HepG2 (cell line): ENCODE data around the gene EVL. TPM values are rescaled to one million over a fixed set of nuclear protein-coding genes. Genes with fewer than 3 reads are reported as not detected.

Source experiments
- ATAC-seq: fragments of 200-7000 bp; cut with Tn5 transposase; 3 replicates; pipeline ENCODE4 v1.9.1; 2020; ENCODE audit warnings: mild to moderate bottlenecking, moderate library complexity
- BruUV-seq: library from RNA; stranded (reverse); fragments of 400-500 nt; replicated peaks from 2 replicates; lab custom pipeline; 2021; lab: Mats Ljungman, UMichigan
- CTCF ChIA-PET: fragments of 300-600 bp; formaldehyde crosslinking; extraction: SDS; loops from one replicate; lab custom pipeline; 2021; ENCODE audit warnings: low total read pairs, inconsistent platforms, low intra/inter-chr PET ratio; lab: Yijun Ruan, JAX
- POLR2A ChIA-PET: fragments of 350-600 bp; sonication (Branson Sonifier 250); formaldehyde crosslinking; loops from one replicate; lab custom pipeline; 2020; ENCODE audit warnings: antibody characterized with exemption, inconsistent platforms; lab: Yijun Ruan, JAX
- DNase-seq: peaks from one replicate; pipeline ENCODE4 v3.0.0-alpha.2; 2015; ENCODE audit warnings: low spot score
- FAIRE-seq: peaks from 3 replicates; lab custom pipeline; 2011; peaks lifted over from hg19 to GRCh38; lab: Jason Lieb, UNC
- H2AFZ ChIP-seq: one replicate; pipeline ENCODE4 v1.6.1; 2011; ENCODE audit warnings: low read length, inconsistent platforms
- H3K27ac ChIP-seq: fragments of 300-600 bp; 3 replicates; pipeline ENCODE4 v1.8.0; 2011; ENCODE audit warnings: mixed run types, mild to moderate bottlenecking, mixed read lengths, low read length, inconsistent platforms; ENCODE audit not compliant: insufficient read depth; ENCODE audit errors: extremely low read length
- H3K27me3 ChIP-seq, 2 experiments: fragments of 200-600 bp in 1 of 2; 2 replicates in 1 of 2; 3 replicates in 1 of 2; pipeline versions ENCODE4 v1.6.0 to v1.8.0; 2011; ENCODE audit warnings: low read length in 2 of 2, mild to moderate bottlenecking in 2 of 2, moderate library complexity in 2 of 2, inconsistent platforms in 1 of 2; ENCODE audit not compliant: insufficient read depth in 2 of 2, control insufficient read depth in 1 of 2
- H3K36me3 ChIP-seq, 2 experiments: fragments of 200-600 bp in 1 of 2; replicated peaks in 1 of 2; 2 replicates in 1 of 2; 3 replicates in 1 of 2; pipeline versions ENCODE4 v1.5.1 to v1.8.0; 2011; ENCODE audit warnings: low read length in 2 of 2, inconsistent platforms in 1 of 2; ENCODE audit not compliant: insufficient read depth in 2 of 2, control insufficient read depth in 1 of 2
- H3K4me1 ChIP-seq: 2 replicates; pipeline ENCODE4 v1.5.1; 2012; ENCODE audit warnings: low read length, inconsistent platforms; ENCODE audit not compliant: insufficient read depth
- H3K4me2 ChIP-seq: 2 replicates; pipeline ENCODE4 v1.6.0; 2011; ENCODE audit warnings: low read depth, low read length, inconsistent platforms
- H3K4me3 ChIP-seq, 3 experiments: fragments of 200-600 bp in 1 of 3; sonication (generic), shearing (Covaris generic) in 1 of 3; replicated peaks in 1 of 3; 2 replicates each; pipeline ENCODE4 v1.5.1; 2011 to 2016; ENCODE audit warnings: low read length in 3 of 3, inconsistent platforms in 2 of 3, low read depth in 2 of 3, mild to moderate bottlenecking in 2 of 3, control low read depth in 1 of 3, mixed read lengths in 1 of 3; ENCODE audit not compliant: insufficient read depth in 1 of 3
- H3K79me2 ChIP-seq: one replicate; pipeline ENCODE4 v1.6.1; 2011; ENCODE audit warnings: low read length, inconsistent platforms; ENCODE audit not compliant: insufficient read depth
- H3K9ac ChIP-seq: 2 replicates; pipeline ENCODE4 v1.6.0; 2011; ENCODE audit warnings: mild to moderate bottlenecking, low read depth, low read length, inconsistent platforms; ENCODE audit not compliant: insufficient read depth
- H3K9me3 ChIP-seq: 2 replicates; pipeline ENCODE4 v1.5.1; 2012; ENCODE audit warnings: mild to moderate bottlenecking, low read length
- H4K20me1 ChIP-seq: 2 replicates; pipeline ENCODE4 v1.6.0; 2011; ENCODE audit warnings: inconsistent platforms, mild to moderate bottlenecking, low read length, moderate library complexity; ENCODE audit not compliant: insufficient read depth
- ATAD3A ChIP-seq: sonication (generic); formaldehyde crosslinking; IDR thresholded peaks from 2 replicates; pipeline ENCODE4 v1.4.0; 2020; ENCODE audit warnings: missing genetic modification reagents
- NFRKB ChIP-seq: fragments of 450-650 bp; IDR thresholded peaks from 2 replicates; pipeline ENCODE4 v1.6.1; 2017
- RFXAP ChIP-seq: sonication (generic); formaldehyde crosslinking; IDR thresholded peaks from 2 replicates; pipeline ENCODE4 v1.4.0; 2020; ENCODE audit warnings: missing genetic modification reagents, borderline replicate concordance
- SMAD3 ChIP-seq: sonication (generic); formaldehyde crosslinking; IDR thresholded peaks from 2 replicates; pipeline ENCODE4 v1.4.0; 2020; ENCODE audit warnings: missing genetic modification reagents
- ZBTB20 ChIP-seq: sonication (generic); formaldehyde crosslinking; IDR thresholded peaks from 2 replicates; pipeline ENCODE4 v1.8.1; 2023; ENCODE audit warnings: missing genetic modification reagents, low read depth, mild to moderate bottlenecking, borderline replicate concordance
- ZFP82 ChIP-seq: sonication (generic); formaldehyde crosslinking; IDR thresholded peaks from 2 replicates; pipeline ENCODE4 v1.5.1; 2020; ENCODE audit warnings: mild to moderate bottlenecking, missing genetic modification reagents, borderline replicate concordance
- ZNF260 ChIP-seq: sonication (generic); formaldehyde crosslinking; IDR thresholded peaks from 2 replicates; pipeline ENCODE4 v1.4.0; 2020; ENCODE audit warnings: missing genetic modification reagents, low read depth, mild to moderate bottlenecking, borderline replicate concordance
- ZNF451 ChIP-seq: sonication (generic); formaldehyde crosslinking; IDR thresholded peaks from 2 replicates; pipeline ENCODE4 v1.5.0; 2020; ENCODE audit warnings: mild to moderate bottlenecking, missing genetic modification reagents
- WGBS: methylation state at CpG from one replicate; pipeline ENCODE4 v1.1.6; 2017; ENCODE audit warnings: low lambda C conversion rate; 5-methylcytosine and 5-hydroxymethylcytosine counted together
- in situ Hi-C: cut with HindIII; loops from 2 replicates; pipeline ENCODE4 v1.10.0; 2017; ENCODE audit warnings: low pct_unique_long_range_greater_than_20kb; ENCODE audit not compliant: extremely low pct_ligation_motif_present
- intact Hi-C: fragments of 100-400 bp; cut with micrococcal nuclease; formaldehyde crosslinking; loops from one replicate; pipeline ENCODE4 v1.10.0; 2022; ENCODE audit not compliant: unreplicated experiment
- polyA plus RNA-seq, 8 experiments: library from polyadenylated mRNA; depleted of rRNA in 3 of 8; stranded (reverse) in 7 of 8; unstranded in 1 of 8; fragments of >200 nt; fragmentation: Illumina TruSeq in 4 of 8; extraction: Trizol in 4 of 8; gene quantifications; 2 replicates each; pipeline versions ENCODE4 v1.2.1 to v1.2.3, GENCODE V29; 2011 to 2016; ENCODE audit warnings: low read depth in 4 of 8, missing spikeins in 1 of 8, mixed read lengths in 1 of 8; ENCODE audit not compliant: insufficient read depth in 1 of 8
- total RNA-seq, 5 experiments: library from RNA; depleted of rRNA; stranded (reverse); fragments of >200 nt; fragmentation: Illumina TruSeq; extraction: Trizol; gene quantifications; 2 replicates each; pipeline ENCODE4 v1.2.3, GENCODE V29; 2016; ENCODE audit warnings: low read depth in 1 of 5
- TF ChIP-seq, protein P1 (sequence below): sonication (generic); formaldehyde crosslinking; IDR thresholded peaks from 2 replicates; pipeline ENCODE4 v1.4.0; 2020; ENCODE audit warnings: missing genetic modification reagents

Gene EVL
- total and polyA plus RNA-seq, 2 of the 13 experiments (the other 11 are each of a cell fraction or from before 2014, with no cell fraction given) = 15.1 to 31.2 TPM

DNA sequence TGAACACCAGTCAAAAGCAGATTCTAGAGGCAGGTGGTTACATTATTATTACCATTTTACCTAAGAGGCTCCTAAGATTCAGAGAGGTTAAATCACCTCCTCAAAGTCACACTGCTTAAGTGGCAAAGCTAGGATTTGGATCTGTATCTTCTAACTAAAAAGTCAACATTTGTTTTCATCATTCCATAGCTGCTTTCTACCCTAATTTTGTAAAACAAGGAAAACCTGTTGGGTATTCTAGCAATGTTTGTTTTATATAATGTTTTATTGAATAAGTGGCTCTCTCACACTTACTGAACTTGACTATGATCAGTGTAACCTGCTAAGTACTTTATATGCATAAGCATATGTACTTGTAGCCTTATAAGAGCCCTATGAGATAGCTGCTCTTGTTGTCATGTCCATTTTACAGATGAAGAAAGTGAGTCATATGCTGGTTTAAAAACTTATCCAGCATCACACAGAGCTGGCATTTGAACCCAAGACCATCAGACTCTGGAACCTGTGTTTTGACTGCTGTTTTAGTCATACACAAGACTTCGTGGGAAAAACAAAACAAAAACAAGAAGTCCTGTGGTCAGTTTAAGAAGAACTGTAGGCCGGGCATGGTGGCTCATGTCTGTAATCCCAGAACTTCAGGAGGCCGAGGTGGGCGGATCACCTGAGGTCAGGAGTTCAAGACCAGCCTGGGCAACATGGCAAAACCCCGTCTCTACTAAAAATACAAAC, 31.7 kb upstream of the EVL start:
- no TSS peak for BruUV-seq

DNA sequence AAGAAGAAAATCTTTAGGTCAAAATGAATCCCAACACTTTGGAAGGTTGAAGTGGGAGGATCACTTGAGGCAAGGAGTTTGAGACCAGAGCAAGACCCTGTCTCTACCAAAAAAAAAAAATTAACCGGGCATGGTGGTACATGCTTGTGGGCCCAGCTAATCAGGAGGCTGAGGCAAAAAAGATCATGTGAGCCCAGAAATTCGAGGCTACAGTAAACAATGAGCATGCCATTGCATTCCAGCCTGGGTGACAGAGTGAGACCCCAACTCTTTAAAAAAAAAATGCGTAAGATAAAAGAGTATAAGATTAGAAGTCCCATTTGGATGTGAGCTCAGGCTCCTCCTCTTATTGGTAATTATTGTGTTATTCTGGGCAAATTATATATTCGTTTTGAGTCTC, 30.8 kb upstream of the EVL start:
- ChIA-PET CTCF (no interaction called here), POLR2A (no interaction called here)
- FAIRE-seq (no peak), DNase-seq (no peak), ATAC-seq (no peak)
- in situ Hi-C loops (no loop called here), intact Hi-C loops (loop anchor here (5.0 kb wide), 1 partner anchor 443 kb away; no protein-coding TSS in a partner anchor)
- H3K79me2 ChIP-seq = peaks cover 1% of the 10 kb centered on the region
- no peak overlapping the region for H3K4me3 ChIP-seq
- no peaks in the 10 kb centered on the region for H3K27me3 ChIP-seq
- peaks cover 15% of the 10 kb centered on the region for H3K4me1 ChIP-seq
- no peaks in the 10 kb centered on the region for H3K9me3 ChIP-seq
- no TSS peak for BruUV-seq
- no peaks in the 10 kb centered on the region for H4K20me1 ChIP-seq
- H3K9ac ChIP-seq = no peak overlapping the region
- no peaks in the 10 kb centered on the region for H3K36me3 ChIP-seq
- no peak for TF ChIP-seq ATAD3A (CRISPR knock-in tag)
- TF ChIP-seq ZNF451 (CRISPR knock-in tag) = no peak
- TF ChIP-seq, protein P1, sequence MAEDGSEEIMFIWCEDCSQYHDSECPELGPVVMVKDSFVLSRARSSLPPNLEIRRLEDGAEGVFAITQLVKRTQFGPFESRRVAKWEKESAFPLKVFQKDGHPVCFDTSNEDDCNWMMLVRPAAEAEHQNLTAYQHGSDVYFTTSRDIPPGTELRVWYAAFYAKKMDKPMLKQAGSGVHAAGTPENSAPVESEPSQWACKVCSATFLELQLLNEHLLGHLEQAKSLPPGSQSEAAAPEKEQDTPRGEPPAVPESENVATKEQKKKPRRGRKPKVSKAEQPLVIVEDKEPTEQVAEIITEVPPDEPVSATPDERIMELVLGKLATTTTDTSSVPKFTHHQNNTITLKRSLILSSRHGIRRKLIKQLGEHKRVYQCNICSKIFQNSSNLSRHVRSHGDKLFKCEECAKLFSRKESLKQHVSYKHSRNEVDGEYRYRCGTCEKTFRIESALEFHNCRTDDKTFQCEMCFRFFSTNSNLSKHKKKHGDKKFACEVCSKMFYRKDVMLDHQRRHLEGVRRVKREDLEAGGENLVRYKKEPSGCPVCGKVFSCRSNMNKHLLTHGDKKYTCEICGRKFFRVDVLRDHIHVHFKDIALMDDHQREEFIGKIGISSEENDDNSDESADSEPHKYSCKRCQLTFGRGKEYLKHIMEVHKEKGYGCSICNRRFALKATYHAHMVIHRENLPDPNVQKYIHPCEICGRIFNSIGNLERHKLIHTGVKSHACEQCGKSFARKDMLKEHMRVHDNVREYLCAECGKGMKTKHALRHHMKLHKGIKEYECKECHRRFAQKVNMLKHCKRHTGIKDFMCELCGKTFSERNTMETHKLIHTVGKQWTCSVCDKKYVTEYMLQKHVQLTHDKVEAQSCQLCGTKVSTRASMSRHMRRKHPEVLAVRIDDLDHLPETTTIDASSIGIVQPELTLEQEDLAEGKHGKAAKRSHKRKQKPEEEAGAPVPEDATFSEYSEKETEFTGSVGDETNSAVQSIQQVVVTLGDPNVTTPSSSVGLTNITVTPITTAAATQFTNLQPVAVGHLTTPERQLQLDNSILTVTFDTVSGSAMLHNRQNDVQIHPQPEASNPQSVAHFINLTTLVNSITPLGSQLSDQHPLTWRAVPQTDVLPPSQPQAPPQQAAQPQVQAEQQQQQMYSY (CRISPR knock-in tag) = no peak
- TF ChIP-seq RFXAP (CRISPR knock-in tag) = no peak
- no peak for TF ChIP-seq ZBTB20 (CRISPR knock-in tag)
- no peak for TF ChIP-seq SMAD3 (CRISPR knock-in tag)
- TF ChIP-seq ZFP82 (CRISPR knock-in tag) = no peak
- TF ChIP-seq ZNF260 (CRISPR knock-in tag) = no peak
- no peak overlapping the region for H3K4me2 ChIP-seq
- 88% methylated on average over 4 of the region's 4 CpGs for WGBS
- no peak overlapping the region for H2AFZ ChIP-seq
- H3K27ac ChIP-seq = no peak overlapping the region

More for the DNA sequence above, 31.7 kb upstream of the EVL start:
- Histone ChIP-seq H3K9me3 (no peaks in the 10 kb centered on the region), H4K20me1 (no peaks in the 10 kb centered on the region), H3K9ac (no peak overlapping the region), H3K36me3 (no peaks in the 10 kb centered on the region), H2AFZ (no peak overlapping the region), H3K27me3 (no peaks in the 10 kb centered on the region), H3K27ac (no peak overlapping the region), H3K4me3 (no peak overlapping the region)
- no peak for ATAC-seq
- intact Hi-C loops = loop anchor here (5.0 kb wide), 1 partner anchor 444 kb away; no protein-coding TSS in a partner anchor
- POLR2A ChIA-PET = no interaction called here
- no peak for TF ChIP-seq NFRKB
- TF ChIP-seq, all 625 proteins: peak for 0
- CTCF ChIA-PET = no interaction called here
- WGBS = 90% methylated on average over 5 of the region's 5 CpGs
- H3K4me1 ChIP-seq = peaks cover 10% of the 10 kb centered on the region; the same call in 1 of the 2 replicates
- in situ Hi-C loops = no loop called here
- H3K79me2 ChIP-seq = peaks cover 1% of the 10 kb centered on the region
- no peak for FAIRE-seq
- DNase-seq = no peak
- no peak overlapping the region for H3K4me2 ChIP-seq
